GM23338 (cell line): Measurements from ENCODE around the gene NADK2. TPM values are rescaled to one million over a fixed set of nuclear protein-coding genes. Genes with fewer than 3 reads are reported as not detected.

Experiments
- ATAC-seq: fragments of 200-7000 bp; cut with Tn5 transposase; 3 replicates; pipeline ENCODE4 v1.9.1; 2020
- DNase-seq: peaks from one replicate; pipeline ENCODE4 v3.0.0-alpha.2; 2015; ENCODE audit warnings: low spot score
- H2AFZ ChIP-seq: fragments of 200-600 bp; sonication (generic); 2 replicates; pipeline ENCODE4 v1.8.0; 2016; ENCODE audit warnings: antibody characterized with exemption, mild to moderate bottlenecking, moderate library complexity
- H3F3A ChIP-seq: fragments of 200-600 bp; sonication (generic); replicated peaks from 2 replicates; pipeline ENCODE4 v1.8.0; 2017; ENCODE audit warnings: antibody characterized with exemption, mixed run types, low read depth
- H3K27ac ChIP-seq: fragments of 200-600 bp; sonication (generic); 2 replicates; pipeline ENCODE4 v1.6.1; 2016; ENCODE audit warnings: low read depth
- H3K27me3 ChIP-seq: fragments of 200-600 bp; sonication (generic); 2 replicates; pipeline ENCODE4 v1.8.0; 2016; ENCODE audit warnings: mild to moderate bottlenecking, mixed run types, moderate library complexity; ENCODE audit not compliant: insufficient read depth
- H3K36me3 ChIP-seq: fragments of 200-600 bp; sonication (generic); 2 replicates; pipeline ENCODE4 v1.8.0; 2016; ENCODE audit warnings: mild to moderate bottlenecking; ENCODE audit not compliant: insufficient read depth
- H3K4me1 ChIP-seq: fragments of 200-600 bp; sonication (generic); 2 replicates; pipeline ENCODE4 v1.8.0; 2016; ENCODE audit warnings: mild to moderate bottlenecking, moderate library complexity; ENCODE audit not compliant: insufficient read depth
- H3K4me2 ChIP-seq: fragments of 200-600 bp; sonication (generic); 2 replicates; pipeline ENCODE4 v1.7.1; 2017; ENCODE audit warnings: mixed run types
- H3K4me3 ChIP-seq: fragments of 200-600 bp; sonication (generic); 2 replicates; pipeline ENCODE4 v1.6.1; 2016; ENCODE audit warnings: mixed run types
- H3K79me2 ChIP-seq: fragments of 200-600 bp; sonication (generic); replicated peaks from 2 replicates; pipeline ENCODE4 v1.8.0; 2017; ENCODE audit warnings: mild to moderate bottlenecking; ENCODE audit not compliant: insufficient read depth
- H3K9me2 ChIP-seq: fragments of 200-600 bp; sonication (generic); 2 replicates; pipeline ENCODE4 v1.8.0; 2017; ENCODE audit not compliant: insufficient read depth
- H4K20me1 ChIP-seq: fragments of 200-600 bp; sonication (generic); replicated peaks from 2 replicates; pipeline ENCODE4 v1.8.0; 2017; ENCODE audit warnings: mild to moderate bottlenecking; ENCODE audit not compliant: insufficient read depth
- H3K27ac Mint-ChIP-seq: 2 replicates; pipeline ENCODE4 v1.8.0; 2020; ENCODE audit warnings: inconsistent platforms, mild to moderate bottlenecking, moderate library complexity, mixed read lengths
- H3K27me3 Mint-ChIP-seq: 3 replicates; pipeline ENCODE4 v1.8.0; 2022; ENCODE audit warnings: low read depth, mild to moderate bottlenecking, moderate library complexity, mixed read lengths, inconsistent platforms; ENCODE audit not compliant: insufficient read depth, poor library complexity
- H3K36me3 Mint-ChIP-seq: 3 replicates; pipeline ENCODE4 v1.8.0; 2021; ENCODE audit warnings: low read depth, mild to moderate bottlenecking, inconsistent platforms, moderate library complexity, mixed read lengths
- H3K4me1 Mint-ChIP-seq: 3 replicates; pipeline ENCODE4 v1.8.0; 2020; ENCODE audit warnings: mild to moderate bottlenecking, inconsistent platforms, mixed read lengths
- H3K4me3 Mint-ChIP-seq: 3 replicates; pipeline ENCODE4 v1.8.0; 2021; ENCODE audit warnings: moderate library complexity, mild to moderate bottlenecking, inconsistent platforms, mixed read lengths
- H3K9me3 Mint-ChIP-seq: 3 replicates; pipeline ENCODE4 v1.8.0; 2020; ENCODE audit warnings: moderate library complexity, mild to moderate bottlenecking, inconsistent platforms, mixed read lengths
- EZH2 ChIP-seq: fragments of 200-600 bp; sonication (generic); IDR thresholded peaks from one replicate; pipeline ENCODE4 v1.8.0; 2017; ENCODE audit warnings: antibody characterized with exemption, mild to moderate bottlenecking, low read depth; ENCODE audit not compliant: unreplicated experiment
- EZH2phosphoT487 ChIP-seq: fragments of 200-600 bp; sonication (generic); IDR thresholded peaks from one replicate; pipeline ENCODE4 v1.8.1; 2018; ENCODE audit warnings: antibody characterized with exemption; ENCODE audit not compliant: unreplicated experiment
- NANOG ChIP-seq: IDR thresholded peaks from 2 replicates; pipeline ENCODE4 v1.6.1; 2016; ENCODE audit warnings: antibody characterized with exemption, borderline replicate concordance
- ZNF114 ChIP-seq: fragments of 250-450 bp; sonication (Bioruptor Pico); IDR thresholded peaks from 2 replicates; pipeline ENCODE4 v1.5.0; 2020; ENCODE audit warnings: mild to moderate bottlenecking, moderate library complexity
- ZNF331 ChIP-seq: fragments of 250-450 bp; sonication (Bioruptor Pico); IDR thresholded peaks from 2 replicates; pipeline ENCODE4 v1.5.0; 2020; ENCODE audit warnings: low read depth, mild to moderate bottlenecking, moderate library complexity
- polyA plus RNA-seq: library from polyadenylated mRNA; unstranded; fragments of >200 nt; fragmentation: Nextera tagmentation; extraction: Ambion mirVana; gene quantifications from 2 replicates; pipeline ENCODE4 v1.2.1, GENCODE V29; 2016
- total RNA-seq: library from RNA; depleted of rRNA; stranded (reverse); fragments of >200 nt; shearing (Covaris generic); gene quantifications from 2 replicates; pipeline ENCODE4 v1.2.3, GENCODE V29; 2014
- TF ChIP-seq, protein P1 (sequence below): fragments of 250-450 bp; sonication (Bioruptor Pico); IDR thresholded peaks from 2 replicates; pipeline ENCODE4 v1.5.0; 2020; ENCODE audit warnings: mild to moderate bottlenecking, moderate library complexity
- TF ChIP-seq, protein P2 (sequence below): IDR thresholded peaks from one replicate; pipeline ENCODE4 v1.6.1; 2018; ENCODE audit warnings: antibody characterized with exemption; ENCODE audit not compliant: unreplicated experiment
- TF ChIP-seq, protein P3 (sequence below): IDR thresholded peaks from 2 replicates; pipeline ENCODE4 v1.6.1; 2016; ENCODE audit warnings: antibody characterized with exemption

NADK2 gene
- total and polyA plus RNA-seq, 2 experiments from 2014 or later = 4.5 to 16.0 TPM

DNA sequence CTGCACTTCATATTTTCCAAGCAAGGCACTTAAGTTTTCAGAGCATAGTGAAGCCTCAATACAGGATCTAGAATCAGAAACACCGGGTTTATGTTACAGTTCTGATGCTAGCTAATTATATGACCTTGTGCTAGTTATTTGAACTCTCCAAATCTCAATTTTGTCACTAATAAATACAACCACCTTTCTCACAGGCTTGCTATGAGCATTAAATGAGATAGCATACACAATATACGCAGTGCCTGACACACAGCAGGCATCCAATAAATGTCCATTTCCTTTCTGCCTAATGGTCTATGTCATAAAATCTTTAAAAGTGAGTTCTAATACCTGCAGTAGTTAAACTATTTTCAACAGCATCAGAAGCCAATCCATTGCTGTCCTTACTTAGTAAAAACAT lies 32.9 kb downstream of the NADK2 start:
- Histone ChIP-seq H3K27ac (no peak overlapping the region), H4K20me1 (no peaks in the 10 kb centered on the region), H3K4me3 (no peak overlapping the region), H3K79me2 (no peaks in the 10 kb centered on the region), H3K9me2 (no peaks in the 10 kb centered on the region), H3K36me3 (no peaks in the 10 kb centered on the region), H3K4me1 (no peaks in the 10 kb centered on the region), H3K27me3 (no peaks in the 10 kb centered on the region), H3F3A (no peaks in the 10 kb centered on the region), H2AFZ (no peak overlapping the region), H3K4me2 (no peak overlapping the region)
- Mint-ChIP-seq H3K4me3 (no peak overlapping the region), H3K27me3 (peaks cover 1% of the 10 kb centered on the region), H3K4me1 (no peaks in the 10 kb centered on the region), H3K9me3 (no peaks in the 10 kb centered on the region), H3K36me3 (peaks cover 4% of the 10 kb centered on the region; the same call in 2 of the 3 replicates), H3K27ac (no peak overlapping the region)
- no peak for ATAC-seq
- DNase-seq = no peak
- TF ChIP-seq ZNF114 (no peak), EZH2phosphoT487 (no peak), NANOG (no peak), EZH2 (no peak), ZNF331 (no peak)
- TF ChIP-seq, protein P1, sequence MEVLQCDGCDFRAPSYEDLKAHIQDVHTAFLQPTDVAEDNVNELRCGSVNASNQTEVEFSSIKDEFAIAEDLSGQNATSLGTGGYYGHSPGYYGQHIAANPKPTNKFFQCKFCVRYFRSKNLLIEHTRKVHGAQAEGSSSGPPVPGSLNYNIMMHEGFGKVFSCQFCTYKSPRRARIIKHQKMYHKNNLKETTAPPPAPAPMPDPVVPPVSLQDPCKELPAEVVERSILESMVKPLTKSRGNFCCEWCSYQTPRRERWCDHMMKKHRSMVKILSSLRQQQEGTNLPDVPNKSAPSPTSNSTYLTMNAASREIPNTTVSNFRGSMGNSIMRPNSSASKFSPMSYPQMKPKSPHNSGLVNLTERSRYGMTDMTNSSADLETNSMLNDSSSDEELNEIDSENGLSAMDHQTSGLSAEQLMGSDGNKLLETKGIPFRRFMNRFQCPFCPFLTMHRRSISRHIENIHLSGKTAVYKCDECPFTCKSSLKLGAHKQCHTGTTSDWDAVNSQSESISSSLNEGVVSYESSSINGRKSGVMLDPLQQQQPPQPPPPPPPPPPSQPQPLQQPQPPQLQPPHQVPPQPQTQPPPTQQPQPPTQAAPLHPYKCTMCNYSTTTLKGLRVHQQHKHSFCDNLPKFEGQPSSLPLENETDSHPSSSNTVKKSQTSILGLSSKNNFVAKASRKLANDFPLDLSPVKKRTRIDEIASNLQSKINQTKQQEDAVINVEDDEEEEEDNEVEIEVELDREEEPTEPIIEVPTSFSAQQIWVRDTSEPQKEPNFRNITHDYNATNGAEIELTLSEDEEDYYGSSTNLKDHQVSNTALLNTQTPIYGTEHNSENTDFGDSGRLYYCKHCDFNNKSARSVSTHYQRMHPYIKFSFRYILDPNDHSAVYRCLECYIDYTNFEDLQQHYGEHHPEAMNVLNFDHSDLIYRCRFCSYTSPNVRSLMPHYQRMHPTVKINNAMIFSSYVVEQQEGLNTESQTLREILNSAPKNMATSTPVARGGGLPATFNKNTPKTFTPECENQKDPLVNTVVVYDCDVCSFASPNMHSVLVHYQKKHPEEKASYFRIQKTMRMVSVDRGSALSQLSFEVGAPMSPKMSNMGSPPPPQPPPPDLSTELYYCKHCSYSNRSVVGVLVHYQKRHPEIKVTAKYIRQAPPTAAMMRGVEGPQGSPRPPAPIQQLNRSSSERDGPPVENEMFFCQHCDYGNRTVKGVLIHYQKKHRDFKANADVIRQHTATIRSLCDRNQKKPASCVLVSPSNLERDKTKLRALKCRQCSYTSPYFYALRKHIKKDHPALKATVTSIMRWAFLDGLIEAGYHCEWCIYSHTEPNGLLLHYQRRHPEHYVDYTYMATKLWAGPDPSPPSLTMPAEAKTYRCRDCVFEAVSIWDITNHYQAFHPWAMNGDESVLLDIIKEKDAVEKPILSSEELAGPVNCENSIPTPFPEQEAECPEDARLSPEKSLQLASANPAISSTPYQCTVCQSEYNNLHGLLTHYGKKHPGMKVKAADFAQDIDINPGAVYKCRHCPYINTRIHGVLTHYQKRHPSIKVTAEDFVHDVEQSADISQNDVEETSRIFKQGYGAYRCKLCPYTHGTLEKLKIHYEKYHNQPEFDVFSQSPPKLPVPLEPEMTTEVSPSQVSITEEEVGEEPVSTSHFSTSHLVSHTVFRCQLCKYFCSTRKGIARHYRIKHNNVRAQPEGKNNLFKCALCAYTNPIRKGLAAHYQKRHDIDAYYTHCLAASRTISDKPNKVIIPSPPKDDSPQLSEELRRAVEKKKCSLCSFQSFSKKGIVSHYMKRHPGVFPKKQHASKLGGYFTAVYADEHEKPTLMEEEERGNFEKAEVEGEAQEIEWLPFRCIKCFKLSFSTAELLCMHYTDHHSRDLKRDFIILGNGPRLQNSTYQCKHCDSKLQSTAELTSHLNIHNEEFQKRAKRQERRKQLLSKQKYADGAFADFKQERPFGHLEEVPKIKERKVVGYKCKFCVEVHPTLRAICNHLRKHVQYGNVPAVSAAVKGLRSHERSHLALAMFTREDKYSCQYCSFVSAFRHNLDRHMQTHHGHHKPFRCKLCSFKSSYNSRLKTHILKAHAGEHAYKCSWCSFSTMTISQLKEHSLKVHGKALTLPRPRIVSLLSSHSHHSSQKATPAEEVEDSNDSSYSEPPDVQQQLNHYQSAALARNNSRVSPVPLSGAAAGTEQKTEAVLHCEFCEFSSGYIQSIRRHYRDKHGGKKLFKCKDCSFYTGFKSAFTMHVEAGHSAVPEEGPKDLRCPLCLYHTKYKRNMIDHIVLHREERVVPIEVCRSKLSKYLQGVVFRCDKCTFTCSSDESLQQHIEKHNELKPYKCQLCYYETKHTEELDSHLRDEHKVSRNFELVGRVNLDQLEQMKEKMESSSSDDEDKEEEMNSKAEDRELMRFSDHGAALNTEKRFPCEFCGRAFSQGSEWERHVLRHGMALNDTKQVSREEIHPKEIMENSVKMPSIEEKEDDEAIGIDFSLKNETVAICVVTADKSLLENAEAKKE (CRISPR knock-in tag) = no peak
- TF ChIP-seq, protein P2, sequence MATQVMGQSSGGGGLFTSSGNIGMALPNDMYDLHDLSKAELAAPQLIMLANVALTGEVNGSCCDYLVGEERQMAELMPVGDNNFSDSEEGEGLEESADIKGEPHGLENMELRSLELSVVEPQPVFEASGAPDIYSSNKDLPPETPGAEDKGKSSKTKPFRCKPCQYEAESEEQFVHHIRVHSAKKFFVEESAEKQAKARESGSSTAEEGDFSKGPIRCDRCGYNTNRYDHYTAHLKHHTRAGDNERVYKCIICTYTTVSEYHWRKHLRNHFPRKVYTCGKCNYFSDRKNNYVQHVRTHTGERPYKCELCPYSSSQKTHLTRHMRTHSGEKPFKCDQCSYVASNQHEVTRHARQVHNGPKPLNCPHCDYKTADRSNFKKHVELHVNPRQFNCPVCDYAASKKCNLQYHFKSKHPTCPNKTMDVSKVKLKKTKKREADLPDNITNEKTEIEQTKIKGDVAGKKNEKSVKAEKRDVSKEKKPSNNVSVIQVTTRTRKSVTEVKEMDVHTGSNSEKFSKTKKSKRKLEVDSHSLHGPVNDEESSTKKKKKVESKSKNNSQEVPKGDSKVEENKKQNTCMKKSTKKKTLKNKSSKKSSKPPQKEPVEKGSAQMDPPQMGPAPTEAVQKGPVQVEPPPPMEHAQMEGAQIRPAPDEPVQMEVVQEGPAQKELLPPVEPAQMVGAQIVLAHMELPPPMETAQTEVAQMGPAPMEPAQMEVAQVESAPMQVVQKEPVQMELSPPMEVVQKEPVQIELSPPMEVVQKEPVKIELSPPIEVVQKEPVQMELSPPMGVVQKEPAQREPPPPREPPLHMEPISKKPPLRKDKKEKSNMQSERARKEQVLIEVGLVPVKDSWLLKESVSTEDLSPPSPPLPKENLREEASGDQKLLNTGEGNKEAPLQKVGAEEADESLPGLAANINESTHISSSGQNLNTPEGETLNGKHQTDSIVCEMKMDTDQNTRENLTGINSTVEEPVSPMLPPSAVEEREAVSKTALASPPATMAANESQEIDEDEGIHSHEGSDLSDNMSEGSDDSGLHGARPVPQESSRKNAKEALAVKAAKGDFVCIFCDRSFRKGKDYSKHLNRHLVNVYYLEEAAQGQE = no peak
- TF ChIP-seq, protein P3, sequence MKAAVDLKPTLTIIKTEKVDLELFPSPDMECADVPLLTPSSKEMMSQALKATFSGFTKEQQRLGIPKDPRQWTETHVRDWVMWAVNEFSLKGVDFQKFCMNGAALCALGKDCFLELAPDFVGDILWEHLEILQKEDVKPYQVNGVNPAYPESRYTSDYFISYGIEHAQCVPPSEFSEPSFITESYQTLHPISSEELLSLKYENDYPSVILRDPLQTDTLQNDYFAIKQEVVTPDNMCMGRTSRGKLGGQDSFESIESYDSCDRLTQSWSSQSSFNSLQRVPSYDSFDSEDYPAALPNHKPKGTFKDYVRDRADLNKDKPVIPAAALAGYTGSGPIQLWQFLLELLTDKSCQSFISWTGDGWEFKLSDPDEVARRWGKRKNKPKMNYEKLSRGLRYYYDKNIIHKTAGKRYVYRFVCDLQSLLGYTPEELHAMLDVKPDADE = no peak
